ENCODE results near the gene KRT15. TPM values are rescaled to one million over a fixed set of nuclear protein-coding genes. Genes with fewer than 3 reads are reported as not detected.

KRT15 gene
- total RNA-seq, 1 experiment from 2014 or later: 83.0 TPM

- TF ChIP-seq, protein P1, sequence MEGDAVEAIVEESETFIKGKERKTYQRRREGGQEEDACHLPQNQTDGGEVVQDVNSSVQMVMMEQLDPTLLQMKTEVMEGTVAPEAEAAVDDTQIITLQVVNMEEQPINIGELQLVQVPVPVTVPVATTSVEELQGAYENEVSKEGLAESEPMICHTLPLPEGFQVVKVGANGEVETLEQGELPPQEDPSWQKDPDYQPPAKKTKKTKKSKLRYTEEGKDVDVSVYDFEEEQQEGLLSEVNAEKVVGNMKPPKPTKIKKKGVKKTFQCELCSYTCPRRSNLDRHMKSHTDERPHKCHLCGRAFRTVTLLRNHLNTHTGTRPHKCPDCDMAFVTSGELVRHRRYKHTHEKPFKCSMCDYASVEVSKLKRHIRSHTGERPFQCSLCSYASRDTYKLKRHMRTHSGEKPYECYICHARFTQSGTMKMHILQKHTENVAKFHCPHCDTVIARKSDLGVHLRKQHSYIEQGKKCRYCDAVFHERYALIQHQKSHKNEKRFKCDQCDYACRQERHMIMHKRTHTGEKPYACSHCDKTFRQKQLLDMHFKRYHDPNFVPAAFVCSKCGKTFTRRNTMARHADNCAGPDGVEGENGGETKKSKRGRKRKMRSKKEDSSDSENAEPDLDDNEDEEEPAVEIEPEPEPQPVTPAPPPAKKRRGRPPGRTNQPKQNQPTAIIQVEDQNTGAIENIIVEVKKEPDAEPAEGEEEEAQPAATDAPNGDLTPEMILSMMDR (IDR thresholded peaks at IDR 0.05; ENCODE audit: unreplicated experiment): no peak
- peaks cover 84% of the 10 kb centered on the region for H3K4me1 Mint-ChIP-seq (ENCODE audit: low read depth, unreplicated experiment)
- H3K9me3 Mint-ChIP-seq (ENCODE audit: low read depth, unreplicated experiment): no peaks in the 10 kb centered on the region
- DNase-seq: no peak
- H3K27ac Mint-ChIP-seq (ENCODE audit: unreplicated experiment): no peak overlapping the region
- H3K27me3 Mint-ChIP-seq (ENCODE audit: unreplicated experiment): no peaks in the 10 kb centered on the region
- BruUV-seq (replicated peaks): no TSS peak
- CTCF ChIA-PET: interaction anchor here (0.6 to 5.1 kb wide), 9 partner anchors 12 to 113 kb away, joined by 4 to 230 read pairs (median 13); no protein-coding TSS in a partner anchor
- intact Hi-C loops (cut with micrococcal nuclease; ENCODE audit: unreplicated experiment): no loop called here
- no peak overlapping the region for H3K4me3 Mint-ChIP-seq (ENCODE audit: low read depth, unreplicated experiment)
- H3K36me3 Mint-ChIP-seq (ENCODE audit: insufficient read depth, unreplicated experiment): peaks cover 26% of the 10 kb centered on the region
These were observed 32.7 kb upstream of the KRT15 start for GRCh38 chr17:41551365-41551764.

GRCh38 chr17:41549596-41550039 is 30.9 kb upstream of the KRT15 start:
- peak overlapping the region; percentile 92 for H3K27ac Mint-ChIP-seq (ENCODE audit: unreplicated experiment)
- BruUV-seq (replicated peaks): no TSS peak
- H3K27me3 Mint-ChIP-seq (ENCODE audit: unreplicated experiment): no peaks in the 10 kb centered on the region
- no peaks in the 10 kb centered on the region for H3K9me3 Mint-ChIP-seq (ENCODE audit: low read depth, unreplicated experiment)
- intact Hi-C loops (cut with micrococcal nuclease; ENCODE audit: unreplicated experiment): loop anchor here (1.0 to 2.0 kb wide), 8 partner anchors 19 to 746 kb away; no protein-coding TSS in a partner anchor
- TF ChIP-seq, protein P1 (IDR thresholded peaks at IDR 0.05; ENCODE audit: unreplicated experiment): no peak
- DNase-seq: no peak
- CTCF ChIA-PET: interaction anchor here (0.6 to 7.7 kb wide), 62 partner anchors 9 to 934 kb away, joined by 3 to 471 read pairs (median 8); partner anchors contain the start of genes EIF1, KRT15, KRT16 and KRT17
- peaks cover 91% of the 10 kb centered on the region for H3K4me1 Mint-ChIP-seq (ENCODE audit: low read depth, unreplicated experiment)
- peaks cover 30% of the 10 kb centered on the region for H3K36me3 Mint-ChIP-seq (ENCODE audit: insufficient read depth, unreplicated experiment)
- H3K4me3 Mint-ChIP-seq (ENCODE audit: low read depth, unreplicated experiment): peak overlapping the region; percentile 62

- H3K9me3 Mint-ChIP-seq (ENCODE audit: low read depth, unreplicated experiment): no peaks in the 10 kb centered on the region
- H3K4me3 Mint-ChIP-seq (ENCODE audit: low read depth, unreplicated experiment): peak overlapping the region; percentile 62
- BruUV-seq (replicated peaks): no TSS peak
- DNase-seq: peak; percentile 99
- H3K36me3 Mint-ChIP-seq (ENCODE audit: insufficient read depth, unreplicated experiment): peaks cover 31% of the 10 kb centered on the region
- no peaks in the 10 kb centered on the region for H3K27me3 Mint-ChIP-seq (ENCODE audit: unreplicated experiment)
- peaks cover 91% of the 10 kb centered on the region for H3K4me1 Mint-ChIP-seq (ENCODE audit: low read depth, unreplicated experiment)
- CTCF ChIA-PET: interaction anchor here (0.6 to 7.7 kb wide), 96 partner anchors 8 to 1204 kb away, joined by 3 to 471 read pairs (median 5); partner anchors contain the start of genes EIF1, KRT15, KRT16 and KRT17
- H3K27ac Mint-ChIP-seq (ENCODE audit: unreplicated experiment): peak overlapping the region; percentile 92
- intact Hi-C loops (cut with micrococcal nuclease; ENCODE audit: unreplicated experiment): loop anchor here (1.0 to 2.0 kb wide), 8 partner anchors 18 to 746 kb away; no protein-coding TSS in a partner anchor
- TF ChIP-seq, protein P1 (IDR thresholded peaks at IDR 0.05; ENCODE audit: unreplicated experiment): peak; percentile 98
These were observed 30.3 kb upstream of the KRT15 start for GRCh38 chr17:41548844-41549595.

GRCh38 chr17:41547921-41548843 is 29.5 kb upstream of the KRT15 start:
- Mint-ChIP-seq H3K4me1 (ENCODE audit: low read depth, unreplicated experiment) (peaks cover 92% of the 10 kb centered on the region), H3K9me3 (ENCODE audit: low read depth, unreplicated experiment) (no peaks in the 10 kb centered on the region), H3K36me3 (ENCODE audit: insufficient read depth, unreplicated experiment) (peaks cover 31% of the 10 kb centered on the region), H3K27ac (ENCODE audit: unreplicated experiment) (peak overlapping the region; percentile 92), H3K4me3 (ENCODE audit: low read depth, unreplicated experiment) (peak overlapping the region; percentile 62), H3K27me3 (ENCODE audit: unreplicated experiment) (no peaks in the 10 kb centered on the region)
- DNase-seq: peak; percentile 99
- intact Hi-C loops (cut with micrococcal nuclease; ENCODE audit: unreplicated experiment): loop anchor here (1.0 to 2.0 kb wide), 6 partner anchors 17 to 691 kb away; no protein-coding TSS in a partner anchor
- TSS peak; percentile 92 for BruUV-seq (replicated peaks)
- TF ChIP-seq, protein P1 (IDR thresholded peaks at IDR 0.05; ENCODE audit: unreplicated experiment): no peak
- CTCF ChIA-PET: interaction anchor here (0.6 to 7.7 kb wide), 86 partner anchors 8 to 1845 kb away, joined by 3 to 471 read pairs (median 5); partner anchors contain the start of genes EIF1, KRT15, KRT16 and KRT17
